ENCODE results near the gene DCANP1. TPM values are rescaled to one million over a fixed set of nuclear protein-coding genes. Genes with fewer than 3 reads are reported as not detected.

The DCANP1 gene
- total and polyA plus RNA-seq, 2 experiments from 2014 or later, result not detected

DNA sequence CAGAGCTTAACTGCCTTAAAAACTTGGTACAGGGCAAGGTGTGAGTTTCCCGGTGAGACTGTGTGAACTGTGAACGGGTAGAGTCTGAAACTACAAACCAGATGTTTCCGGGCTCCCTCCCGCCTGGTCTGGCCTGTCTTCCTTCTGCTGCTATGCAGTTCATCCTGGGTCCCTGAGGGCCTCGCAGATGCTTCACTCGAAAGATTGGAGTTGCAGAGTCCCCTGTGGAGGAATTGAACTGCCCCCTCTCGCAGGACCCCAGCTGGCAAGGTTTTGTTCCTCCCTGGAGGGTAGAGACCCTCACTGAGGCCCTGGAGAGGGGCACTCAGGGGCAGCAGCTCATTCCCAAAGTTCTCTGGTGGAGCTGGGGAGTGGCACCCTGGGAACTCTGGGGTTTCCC, 533 bp downstream of the DCANP1 start:
- Histone ChIP-seq H3K27me3 (peaks cover 22% of the 10 kb centered on the region), H3K4me1 (ENCODE audit: low read depth) (peaks cover 5% of the 10 kb centered on the region), H3K27ac (no peak overlapping the region), H3K9me3 (ENCODE audit: low read depth) (no peaks in the 10 kb centered on the region), H3K36me3 (no peaks in the 10 kb centered on the region), H3K4me3 (no peak overlapping the region)
- no peak for DNase-seq (ENCODE audit: low read depth in 1 of 2, low spot score in 1 of 2)
- TF ChIP-seq CTCF (IDR thresholded peaks at IDR 0.05; ENCODE audit: low read depth, low read length), result no peak

GRCh38 chr5:135446206-135446605, 942 bp downstream of the DCANP1 start:
- peaks cover 5% of the 10 kb centered on the region for H3K4me1 ChIP-seq (ENCODE audit: low read depth)
- no peak overlapping the region for H3K4me3 ChIP-seq
- H3K27ac ChIP-seq, result no peak overlapping the region
- no peak for TF ChIP-seq CTCF (IDR thresholded peaks at IDR 0.05; ENCODE audit: low read depth, low read length)
- H3K27me3 ChIP-seq, result peaks cover 22% of the 10 kb centered on the region
- DNase-seq (ENCODE audit: low read depth in 1 of 2, low spot score in 1 of 2), result no peak
- no peaks in the 10 kb centered on the region for H3K9me3 ChIP-seq (ENCODE audit: low read depth)
- H3K36me3 ChIP-seq, result no peaks in the 10 kb centered on the region

DNA sequence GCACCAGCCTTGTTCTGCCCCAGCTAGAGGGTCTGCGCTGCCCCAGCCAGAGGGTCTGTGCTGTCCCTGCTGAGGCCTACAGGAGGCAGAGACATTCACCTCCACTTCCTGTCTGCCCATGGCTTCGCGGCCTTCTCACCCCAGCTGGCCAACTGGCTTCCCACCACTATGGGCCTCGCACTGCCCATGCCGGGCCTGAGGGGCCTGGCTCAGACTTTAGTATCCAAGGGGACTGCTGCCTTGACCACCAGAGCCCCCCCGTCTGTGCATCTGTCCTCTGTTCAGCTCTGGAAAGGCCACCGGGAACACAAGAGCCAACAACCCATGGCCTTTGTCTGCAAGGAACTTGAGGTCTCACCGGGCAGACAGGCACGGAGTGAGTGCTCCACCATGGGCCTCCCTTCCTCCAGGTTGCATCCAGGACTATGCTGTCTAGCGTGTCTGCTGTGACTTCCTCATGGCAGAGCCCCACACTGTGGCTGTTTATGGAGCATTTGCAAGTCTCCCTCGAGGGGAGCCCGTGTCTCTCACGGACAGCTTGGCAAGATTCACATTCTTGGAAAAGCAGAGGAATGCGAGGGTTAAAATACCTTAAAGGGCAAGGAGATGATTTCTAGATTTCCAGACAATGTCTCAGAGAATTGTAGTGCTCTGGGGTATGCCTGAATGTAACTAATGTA, 1.7 kb downstream of the DCANP1 start:
- H3K27ac ChIP-seq, result no peak overlapping the region
- TF ChIP-seq CTCF (IDR thresholded peaks at IDR 0.05; ENCODE audit: low read depth, low read length), result no peak
- H3K4me1 ChIP-seq (ENCODE audit: low read depth), result peaks cover 5% of the 10 kb centered on the region
- H3K4me3 ChIP-seq, result no peak overlapping the region
- peaks cover 20% of the 10 kb centered on the region for H3K27me3 ChIP-seq
- no peak for DNase-seq (ENCODE audit: low read depth in 1 of 2, low spot score in 1 of 2)
- H3K36me3 ChIP-seq, result no peaks in the 10 kb centered on the region
- no peaks in the 10 kb centered on the region for H3K9me3 ChIP-seq (ENCODE audit: low read depth)

- Histone ChIP-seq H3K36me3 (no peaks in the 10 kb centered on the region), H3K4me1 (ENCODE audit: low read depth) (peaks cover 5% of the 10 kb centered on the region), H3K27me3 (peaks cover 14% of the 10 kb centered on the region), H3K27ac (no peak overlapping the region), H3K4me3 (no peak overlapping the region), H3K9me3 (ENCODE audit: low read depth) (no peaks in the 10 kb centered on the region)
- no peak for DNase-seq (ENCODE audit: low read depth in 1 of 2, low spot score in 1 of 2)
- no peak for TF ChIP-seq CTCF (IDR thresholded peaks at IDR 0.05; ENCODE audit: low read depth, low read length)
Observed at GRCh38 chr5:135444881-135445280, 2.3 kb downstream of the DCANP1 start.

DNA sequence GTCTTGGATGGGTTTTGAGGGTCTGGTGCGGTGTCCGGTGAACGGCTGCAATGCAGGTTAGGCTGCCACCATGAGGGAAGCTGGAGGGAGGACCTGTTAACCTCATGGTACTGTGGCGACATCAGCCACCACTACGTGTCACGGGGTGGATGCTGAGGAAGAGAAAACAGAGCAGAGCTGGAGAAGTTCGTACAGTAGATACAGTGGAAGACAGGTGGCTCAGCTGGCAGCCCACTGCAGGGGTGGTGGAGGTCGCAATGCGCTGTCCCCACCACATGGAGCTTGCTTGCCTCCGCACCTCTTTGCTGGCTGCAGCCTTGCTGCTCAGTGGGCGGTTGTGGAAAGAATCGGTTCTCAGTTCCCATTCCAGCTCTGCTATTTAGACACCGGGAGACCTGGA, 2.8 kb downstream of the DCANP1 start:
- Histone ChIP-seq H3K9me3 (ENCODE audit: low read depth) (no peaks in the 10 kb centered on the region), H3K27me3 (peaks cover 9% of the 10 kb centered on the region), H3K36me3 (no peaks in the 10 kb centered on the region), H3K4me1 (ENCODE audit: low read depth) (peaks cover 5% of the 10 kb centered on the region), H3K27ac (no peak overlapping the region), H3K4me3 (no peak overlapping the region)
- DNase-seq (ENCODE audit: low read depth in 1 of 2, low spot score in 1 of 2), result no peak
- TF ChIP-seq CTCF (IDR thresholded peaks at IDR 0.05; ENCODE audit: low read depth, low read length), result no peak

Data from cardiac muscle cell (in vitro differentiated cells and primary cell).